GM19452 (cell line): ENCODE measurements around the gene TBL1XR1.
A peak's percentile ranks its signal among the peaks of the same experiment; 100 is the strongest.
"Not testable (repeated sequence)": the region's sequence is repeated elsewhere in the genome, so short reads cannot be mapped to it uniquely, and the experiment has no call there.

ENCODE experiments used
- ATAC-seq: cut with Tn5 transposase; IDR thresholded peaks from one replicate; pipeline ENCODE4 v1.9.1; 2021; ENCODE audit not compliant: unreplicated experiment

The TBL1XR1 gene

DNA sequence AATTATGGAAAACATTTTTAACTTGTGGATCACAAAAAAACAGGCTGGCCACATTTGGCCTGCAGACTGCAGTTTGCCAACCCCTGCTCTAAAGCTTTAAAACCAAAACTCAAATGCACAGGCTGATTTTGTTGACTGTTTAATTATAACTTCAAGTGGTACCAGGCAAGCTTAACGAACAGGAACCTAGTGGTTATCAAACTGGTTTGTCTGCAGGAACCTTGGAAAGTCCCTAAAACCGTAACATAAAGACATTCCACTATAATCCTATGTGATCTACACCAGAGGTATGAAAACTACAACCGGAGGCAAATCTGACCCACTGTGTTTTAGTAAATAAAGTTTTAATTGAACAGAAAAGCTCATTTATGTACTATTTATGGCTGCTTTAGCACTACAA lies 52.4 kb downstream of the TBL1XR1 start:
- peak; percentile 74 for ATAC-seq

DNA sequence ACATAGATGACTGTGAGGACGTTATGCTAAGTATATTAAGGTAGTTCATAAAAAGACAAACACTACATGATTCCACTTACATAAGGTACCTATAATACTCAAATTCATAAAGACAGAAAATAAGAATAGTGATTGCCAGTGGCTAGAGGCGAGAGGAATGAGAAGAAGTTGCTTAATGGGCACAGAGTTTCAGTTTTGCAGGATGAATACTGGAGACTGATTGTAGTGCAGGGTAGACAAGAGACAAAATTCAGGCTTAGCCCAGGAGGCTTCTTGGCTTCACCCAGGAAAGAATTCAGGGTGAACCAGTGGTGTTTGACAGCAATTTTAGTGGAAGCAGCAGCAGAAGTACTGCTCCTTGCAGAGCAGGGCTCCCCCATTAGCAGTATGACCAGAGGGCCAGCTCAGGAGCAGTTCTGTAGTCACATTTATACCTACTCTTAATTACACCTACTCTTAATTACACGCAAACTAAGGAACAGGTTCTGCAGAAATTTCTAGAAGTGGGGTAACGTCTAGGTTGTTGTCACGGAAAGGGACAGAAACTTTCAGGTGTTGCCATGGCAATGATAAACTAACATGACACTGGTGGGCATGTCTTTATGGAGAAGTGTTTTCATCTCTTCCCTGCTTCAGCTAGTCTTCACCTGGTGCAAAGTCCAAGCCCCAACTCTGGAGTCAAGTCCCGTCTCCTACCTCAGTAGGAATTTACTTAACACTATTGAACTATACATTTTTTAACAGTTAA lies 55.2 kb downstream of the TBL1XR1 start:
- ATAC-seq = no peak

DNA sequence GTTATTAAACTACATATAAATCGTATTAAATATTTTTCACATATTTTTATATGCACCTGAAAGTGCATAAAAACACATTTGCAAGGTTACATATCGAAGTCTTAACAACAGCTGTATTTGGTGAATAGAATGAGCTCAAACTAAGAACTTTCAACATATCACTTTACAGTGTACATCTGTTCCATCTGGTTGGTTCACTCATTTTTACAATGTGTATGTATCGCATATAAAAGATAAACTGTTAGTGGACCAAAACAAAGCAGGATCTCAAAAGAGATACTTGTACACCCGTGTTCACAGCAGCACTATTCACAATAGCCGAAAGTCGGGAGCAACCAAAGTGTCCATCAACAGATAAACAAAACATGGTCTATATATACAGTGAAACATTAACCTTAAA lies 55.8 kb downstream of the TBL1XR1 start:
- no peak for ATAC-seq

DNA sequence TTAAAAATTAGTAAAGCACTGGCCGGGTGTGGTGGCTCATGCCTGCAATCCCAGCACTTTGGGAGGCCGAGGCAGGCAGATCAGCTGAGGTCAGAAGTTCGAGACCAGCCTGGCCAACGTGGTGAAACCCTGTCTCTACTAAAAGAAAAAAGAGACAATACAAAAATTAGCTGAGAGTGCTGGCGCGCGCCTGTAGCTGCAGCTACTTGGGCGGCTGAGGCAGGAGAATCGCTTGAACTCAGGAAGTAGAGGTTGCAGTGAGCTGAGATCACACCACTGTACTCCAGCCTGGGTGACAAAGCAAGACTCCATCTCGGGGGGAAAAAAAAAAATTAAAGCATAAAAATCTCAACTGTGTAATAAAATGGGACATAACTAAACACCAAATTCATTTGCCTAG lies 58.1 kb downstream of the TBL1XR1 start:
- ATAC-seq = not testable (repeated sequence)

DNA sequence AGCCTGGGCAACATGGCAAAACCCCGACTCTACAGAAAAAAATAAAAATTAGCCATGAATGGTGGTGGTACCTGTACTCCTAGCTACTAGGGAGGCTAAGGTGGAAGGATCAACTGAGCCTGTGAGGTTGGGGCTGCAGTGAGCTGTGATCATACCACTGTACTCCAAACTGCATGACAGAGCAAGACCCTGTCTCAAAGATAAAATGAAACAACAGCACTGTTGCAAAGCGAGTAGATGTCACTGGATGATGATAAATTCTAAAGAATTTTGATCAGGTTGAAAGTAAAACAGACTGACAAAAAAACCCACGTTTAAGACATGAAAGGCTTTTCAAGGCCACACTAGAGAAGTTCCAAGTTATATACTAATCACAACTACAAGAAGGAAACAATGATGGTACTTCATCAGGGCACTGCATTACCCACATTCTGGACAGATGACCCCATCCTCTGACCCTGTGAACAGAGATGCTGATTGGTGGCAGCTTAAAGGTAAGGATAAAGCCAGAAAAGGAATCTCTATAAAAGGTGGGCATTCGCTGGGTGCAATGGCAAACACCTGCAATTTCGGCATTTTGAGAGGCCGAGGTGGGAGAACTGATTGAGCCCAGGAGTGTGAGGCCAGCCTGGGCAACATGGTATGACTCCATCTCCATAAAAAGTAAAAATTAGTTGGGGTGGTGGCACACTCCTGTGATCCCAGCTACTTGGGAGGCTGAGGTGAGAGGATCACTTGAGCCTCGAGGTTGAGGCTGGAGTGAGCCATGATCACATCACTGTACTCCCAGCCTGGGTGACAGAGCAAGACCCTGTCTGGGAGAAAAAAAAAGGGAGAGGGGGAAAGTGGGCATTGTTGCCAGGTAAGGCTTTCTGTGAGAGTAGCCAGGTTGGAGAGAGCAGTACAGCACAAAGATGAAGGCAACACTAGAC lies 59.2 kb downstream of the TBL1XR1 start:
- ATAC-seq = no peak

DNA sequence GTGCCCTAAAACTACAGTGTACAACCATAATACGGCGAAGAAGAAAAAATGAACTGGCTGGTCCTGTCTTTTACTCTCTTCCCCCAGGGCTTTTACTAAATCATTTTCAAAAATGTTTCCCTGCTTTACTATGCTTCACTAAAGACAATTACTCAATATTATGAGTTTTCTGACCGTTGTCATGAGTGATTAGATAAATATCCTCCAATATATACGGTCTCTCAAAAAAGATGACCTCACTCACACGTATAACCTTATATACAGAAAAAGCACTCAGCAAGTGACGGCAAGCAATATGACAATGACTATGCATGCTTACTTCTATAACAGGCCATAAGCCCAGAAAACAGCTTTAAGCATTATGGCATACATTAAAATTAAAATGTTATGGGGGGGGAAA lies 60.5 kb downstream of the TBL1XR1 start:
- ATAC-seq = no peak

DNA sequence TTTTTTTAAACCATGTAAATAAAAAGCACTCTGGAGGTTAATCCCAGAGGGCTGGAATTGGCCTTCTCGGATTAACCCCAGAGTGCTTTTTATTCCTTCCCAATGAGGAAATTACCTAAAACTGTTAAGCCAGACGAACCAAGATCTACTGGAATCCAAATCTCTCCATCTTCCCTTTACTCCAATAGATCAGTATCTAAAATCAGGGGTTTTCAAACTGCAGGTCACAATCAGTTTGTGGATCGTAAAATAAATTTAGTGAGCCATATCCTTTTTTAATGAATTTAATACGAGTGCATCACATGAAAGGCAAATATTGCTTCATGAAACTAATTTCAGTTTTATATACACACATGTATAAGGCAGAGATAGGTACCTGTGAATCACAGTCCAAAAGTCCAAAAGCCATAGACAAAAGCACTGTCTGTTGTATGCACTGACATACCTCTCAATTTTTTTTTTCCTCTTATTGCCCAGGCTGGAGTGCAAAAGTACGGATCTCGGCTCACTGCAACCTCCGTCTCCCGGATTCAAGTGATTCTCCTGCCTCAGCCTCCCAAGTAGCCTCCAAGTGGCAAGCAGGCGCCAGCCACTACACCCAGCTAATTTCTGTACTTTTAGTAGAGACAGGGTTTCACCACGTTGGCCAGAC lies 61.3 kb downstream of the TBL1XR1 start:
- no peak for ATAC-seq

DNA sequence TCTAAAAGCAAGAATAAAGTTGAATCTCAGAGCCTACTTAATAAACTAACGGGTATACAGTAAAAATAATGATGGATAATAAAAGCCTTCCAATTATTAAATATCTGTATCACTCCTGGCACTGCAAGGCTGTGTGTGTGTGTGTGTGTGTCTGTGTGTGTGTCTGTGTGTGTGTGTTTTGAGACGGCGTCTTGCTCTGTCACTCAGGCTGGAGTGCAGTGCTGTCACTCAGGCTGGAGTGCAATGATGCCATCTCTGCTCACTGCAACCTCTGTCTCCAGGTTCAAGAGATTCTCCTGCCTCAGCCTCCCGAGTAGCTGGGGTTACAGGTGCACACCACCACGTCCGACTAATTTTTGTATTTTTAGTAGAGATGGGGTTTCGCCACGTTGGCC lies 62.5 kb downstream of the TBL1XR1 start:
- no peak for ATAC-seq

DNA sequence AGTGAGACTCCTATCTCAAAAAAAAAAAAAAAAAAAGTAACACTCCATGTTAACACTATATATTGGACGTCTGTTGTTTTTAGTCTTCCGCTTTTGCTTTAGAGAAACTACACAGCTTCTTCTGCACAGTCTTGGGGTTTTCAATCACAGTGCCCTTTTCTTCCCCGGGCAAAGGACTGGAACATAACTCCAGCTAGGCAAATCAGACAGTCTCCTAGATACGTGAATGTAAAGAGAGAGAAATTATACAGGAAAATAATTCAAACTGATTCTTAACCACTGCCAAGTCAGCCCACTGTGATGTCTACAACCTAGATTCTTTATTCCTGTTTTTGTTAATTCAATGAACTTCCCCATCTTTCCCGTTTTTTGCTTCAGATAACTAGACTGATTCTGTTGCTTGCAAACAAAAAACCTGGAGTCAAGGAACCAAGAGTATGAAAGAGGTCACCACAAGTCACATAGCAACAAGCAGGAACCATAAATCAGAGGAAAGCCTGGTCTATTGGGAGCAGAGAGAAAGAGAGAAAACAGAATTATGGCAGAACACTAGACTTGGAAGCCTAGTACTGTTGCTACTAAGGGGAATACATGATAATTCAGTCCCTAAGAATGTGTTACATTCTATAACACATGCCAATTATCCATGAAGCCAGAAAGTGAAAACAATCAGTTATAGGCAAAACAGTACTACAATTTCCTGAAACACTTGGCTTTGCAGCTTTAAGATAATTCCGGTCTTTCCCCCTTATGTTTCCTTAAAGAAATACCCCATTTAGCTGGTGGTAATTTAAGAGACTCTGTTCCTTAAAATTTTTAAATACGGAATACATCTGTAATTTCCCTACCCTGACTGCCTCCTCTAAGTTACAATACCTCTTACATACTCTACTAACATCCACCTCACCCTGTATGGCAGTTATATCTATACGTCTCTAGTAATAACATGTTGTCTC lies 63.1 kb downstream of the TBL1XR1 start:
- no peak for ATAC-seq

DNA sequence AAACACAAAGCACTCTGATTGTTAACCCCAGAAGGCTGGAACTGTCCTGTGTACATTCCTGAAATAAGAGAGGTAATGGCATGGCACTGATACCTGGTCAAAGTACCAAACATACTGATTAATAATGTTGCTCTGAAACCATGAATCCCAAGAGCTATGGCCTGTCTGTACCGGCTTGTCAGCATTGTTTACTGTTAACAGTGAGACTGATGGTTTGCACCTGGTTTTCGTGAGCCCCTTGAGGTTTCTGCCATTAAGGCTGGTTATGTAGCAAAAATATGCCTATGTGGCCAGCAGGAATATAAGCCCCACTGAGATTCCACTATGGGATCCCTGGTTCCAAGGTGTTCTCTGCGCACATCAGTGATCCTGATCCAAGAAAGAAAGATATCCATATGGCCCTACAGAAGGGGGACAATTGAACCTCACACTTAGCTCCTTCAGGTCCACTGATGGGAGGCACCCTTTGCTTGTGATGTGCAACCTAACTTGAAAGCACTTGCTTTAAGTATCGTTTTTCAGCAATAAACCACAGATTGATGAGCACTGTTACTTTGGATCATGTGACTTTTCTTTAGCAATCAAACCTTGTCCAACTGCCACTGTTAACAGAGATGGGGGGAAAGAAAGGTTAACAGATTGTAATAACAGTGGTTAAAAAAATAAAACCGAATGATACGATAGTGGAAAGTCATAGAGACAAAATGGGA lies 65.2 kb downstream of the TBL1XR1 start:
- ATAC-seq = no peak

DNA sequence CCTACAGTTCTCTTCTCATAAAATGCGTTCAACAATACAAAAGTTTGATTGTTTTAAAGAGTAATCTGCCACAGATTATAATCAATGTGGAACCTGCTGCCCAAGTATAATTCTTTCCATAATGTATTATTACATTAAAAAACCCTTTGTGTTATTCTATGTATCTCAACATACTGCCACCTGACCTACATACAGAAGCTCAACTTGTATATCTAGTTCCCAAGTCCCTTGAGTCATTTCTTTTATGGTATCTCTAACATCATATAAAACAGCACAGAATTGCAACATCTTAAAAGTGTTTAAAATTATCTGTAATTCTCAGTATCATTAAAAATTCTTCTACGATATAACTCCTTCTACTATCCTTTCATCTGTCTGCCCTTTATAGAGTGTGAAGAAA lies 70.3 kb downstream of the TBL1XR1 start:
- ATAC-seq = no peak

DNA sequence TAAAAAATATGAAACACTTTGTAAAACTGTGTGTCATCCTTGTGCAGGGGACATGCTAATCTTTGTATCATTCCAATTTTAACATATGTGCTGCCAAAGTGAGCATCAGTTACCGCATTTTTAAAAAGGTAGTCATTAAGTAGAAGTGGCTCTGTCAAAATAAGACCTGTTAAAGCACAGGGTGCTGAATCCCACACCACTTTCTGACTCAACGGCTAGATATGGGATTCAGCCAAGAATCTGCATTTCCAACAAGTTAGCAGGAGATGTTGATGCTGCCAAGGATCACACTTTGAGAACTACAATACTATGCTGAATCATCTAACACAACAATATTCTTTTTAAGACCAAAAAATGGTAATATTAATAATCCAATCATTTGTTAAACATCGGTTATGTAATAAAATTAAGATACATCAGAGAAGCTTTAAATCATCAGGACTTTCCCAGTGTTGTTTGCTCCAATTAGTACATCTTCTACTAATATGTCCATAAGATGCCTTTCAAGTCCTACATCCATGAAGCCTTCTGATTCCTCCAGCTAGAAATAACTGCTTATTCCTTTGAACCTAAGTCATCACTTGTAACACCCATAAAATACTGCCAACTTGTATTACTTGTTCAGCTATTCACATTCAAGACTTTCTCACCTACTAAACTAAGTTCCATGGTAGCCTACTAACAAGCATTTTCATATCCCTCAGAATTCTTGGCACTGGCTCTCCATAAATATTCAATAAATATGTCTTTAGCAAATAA lies 71.1 kb downstream of the TBL1XR1 start:
- no peak for ATAC-seq

DNA sequence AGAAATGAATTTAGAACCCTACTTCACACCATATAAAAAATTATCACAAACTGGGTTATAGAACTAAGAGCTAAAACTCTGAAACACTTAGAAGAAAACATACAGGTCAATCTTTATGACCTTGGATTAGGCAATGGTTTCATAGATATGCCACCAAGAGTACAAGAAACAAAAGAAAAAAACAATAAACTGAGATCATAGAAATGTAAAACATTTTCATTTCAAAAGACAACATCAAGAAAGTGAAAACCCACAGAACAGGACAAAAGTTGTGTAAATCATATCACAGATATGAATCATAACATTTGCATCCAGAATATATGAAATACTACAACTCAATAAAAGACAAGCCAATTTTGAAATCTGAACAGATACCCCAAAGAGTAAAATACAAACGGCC lies 72.4 kb downstream of the TBL1XR1 start:
- ATAC-seq = no peak

DNA sequence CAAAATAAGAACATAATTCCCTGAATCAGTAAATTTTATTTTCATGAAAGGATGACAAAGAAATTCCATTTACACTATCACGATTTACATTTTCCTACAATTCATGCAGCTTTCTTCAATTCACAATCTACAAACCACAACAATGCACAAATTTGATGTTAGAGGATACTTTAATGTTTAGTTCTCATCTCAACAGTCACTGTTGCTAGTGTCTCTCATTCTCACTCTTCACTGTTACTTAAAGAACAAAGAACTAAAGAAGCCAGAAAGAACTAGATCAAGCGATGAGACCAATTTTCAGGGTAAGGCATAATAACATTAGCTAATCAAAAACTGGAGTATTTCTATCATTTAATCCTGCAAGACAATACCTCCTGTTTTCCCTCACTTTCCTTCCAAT lies 73.5 kb downstream of the TBL1XR1 start:
- ATAC-seq = no peak

DNA sequence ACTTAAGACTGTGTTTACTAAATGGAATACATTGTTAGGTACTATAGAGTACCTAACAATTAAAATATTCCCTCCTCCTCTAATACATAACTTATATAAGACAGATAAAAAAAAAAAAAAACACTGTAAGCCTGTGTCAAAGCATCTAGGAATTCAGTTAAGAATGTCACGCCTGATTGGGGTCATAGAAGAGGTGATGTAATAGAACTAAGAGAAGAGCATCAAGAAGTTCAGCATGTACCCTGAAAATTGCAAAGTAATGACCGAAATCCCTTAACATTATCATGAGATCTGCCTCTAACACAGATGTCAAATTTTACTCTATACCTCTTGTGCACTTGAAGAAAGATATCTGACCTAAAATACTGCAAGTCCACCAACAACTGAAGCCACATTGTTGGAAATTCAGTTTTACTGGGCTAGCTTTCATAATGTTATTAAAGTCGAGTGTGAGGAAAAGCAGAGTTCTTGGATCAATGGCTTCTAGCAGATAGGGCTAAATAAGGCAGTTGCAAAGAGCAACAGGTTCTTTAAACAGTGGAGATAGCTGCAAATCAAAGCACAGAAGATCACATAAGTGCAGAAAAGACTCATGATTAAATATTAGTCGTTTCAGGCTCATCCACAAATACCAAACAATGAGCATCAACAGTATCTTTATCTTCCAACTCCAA lies 75.0 kb downstream of the TBL1XR1 start:
- ATAC-seq = no peak

DNA sequence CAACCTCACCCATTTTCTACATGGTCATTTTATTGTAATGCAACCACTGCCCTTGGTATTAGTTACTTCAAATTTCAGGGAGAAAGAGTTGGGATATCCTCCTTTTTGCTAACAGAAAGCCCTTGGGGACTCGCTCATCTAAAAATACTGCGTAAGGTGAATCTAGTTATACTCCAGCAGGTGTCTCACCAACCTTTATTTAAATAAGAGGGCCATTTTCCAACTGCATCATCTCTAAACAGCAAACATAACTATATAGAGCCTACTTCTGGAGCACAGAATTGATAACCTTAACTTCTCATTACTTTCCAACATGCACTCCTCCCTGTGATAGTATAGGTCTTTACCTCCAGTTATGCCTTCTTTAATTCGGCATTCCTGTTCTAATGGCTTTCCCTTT lies 77.5 kb downstream of the TBL1XR1 start:
- no peak for ATAC-seq

DNA sequence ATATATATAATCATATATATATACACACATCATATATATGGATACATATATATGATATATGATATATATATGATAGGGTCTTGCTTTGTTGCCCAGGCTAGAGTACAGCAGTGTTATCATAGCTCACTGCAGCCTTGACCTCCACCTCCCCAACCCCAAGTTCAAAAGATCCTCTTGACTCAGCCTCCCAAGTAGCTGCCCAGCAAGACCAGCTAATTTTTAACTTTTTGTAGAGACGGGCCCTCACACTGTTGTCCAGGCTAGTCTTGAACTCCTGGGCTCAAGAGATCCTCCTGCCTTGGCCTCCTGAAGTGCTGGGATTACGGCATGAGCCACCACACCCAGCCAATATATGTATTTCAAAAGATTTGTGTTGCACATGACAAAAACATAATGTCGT lies 83.0 kb downstream of the TBL1XR1 start:
- no peak for ATAC-seq

DNA sequence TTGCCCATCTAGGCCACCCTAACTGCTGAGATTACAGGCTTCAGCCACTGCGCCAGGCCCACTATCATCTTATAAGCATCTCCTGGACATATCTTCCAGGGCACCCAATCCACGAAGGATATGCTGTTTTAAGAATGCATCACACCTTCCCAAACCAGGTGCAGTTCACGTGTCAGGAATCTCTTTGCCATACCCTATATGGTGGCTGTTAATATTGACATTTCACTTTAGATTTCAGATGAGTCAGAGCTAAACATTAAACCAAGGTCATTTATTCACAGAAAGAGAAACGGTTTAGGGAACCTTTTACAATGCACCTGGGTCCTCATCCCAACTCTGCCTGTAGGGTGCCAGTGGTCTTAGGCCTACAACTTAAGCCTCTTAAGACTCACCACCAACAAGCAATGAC lies 85.7 kb downstream of the TBL1XR1 start:
- ATAC-seq = peak; percentile 59

DNA sequence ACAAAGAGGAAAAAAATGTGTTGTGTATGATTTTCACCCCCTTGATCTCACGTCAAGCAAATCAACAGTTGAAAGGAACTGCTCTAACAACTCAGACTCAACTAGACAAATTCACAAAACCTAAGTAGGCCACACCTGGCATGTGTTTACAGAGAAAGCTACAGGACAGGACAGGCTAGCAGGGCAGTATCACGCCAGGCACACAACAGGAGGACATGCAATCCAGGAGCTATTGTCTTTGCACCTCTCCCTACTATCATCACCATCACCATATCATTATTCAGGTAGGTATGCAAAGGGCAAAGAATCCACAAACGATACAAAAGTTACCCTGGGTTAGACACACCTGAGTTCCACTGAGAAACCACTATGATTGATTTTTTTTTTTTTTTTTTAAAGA lies 86.4 kb downstream of the TBL1XR1 start:
- ATAC-seq = peak; percentile 25
